SU-DHL-6 (cell line): ENCODE results near the gene MAPK8.

ENCODE experiments used
- H2AFZ ChIP-seq: fragments of 200-600 bp; sonication (generic); 2 replicates; pipeline ENCODE4 v1.6.1; 2014; ENCODE audit warnings: low read depth, mild to moderate bottlenecking, moderate library complexity, mixed read lengths, antibody characterized with exemption, low read length; ENCODE audit not compliant: severe bottlenecking
- H3F3A ChIP-seq: fragments of 200-600 bp; shearing (Covaris generic); 2 replicates; pipeline ENCODE4 v1.6.0; 2016; ENCODE audit warnings: antibody characterized with exemption, mild to moderate bottlenecking; ENCODE audit not compliant: insufficient read depth
- H3K27ac ChIP-seq: fragments of 200-600 bp; sonication (generic); 2 replicates; pipeline ENCODE4 v1.5.1; 2016; ENCODE audit warnings: low read depth, mild to moderate bottlenecking, low read length, moderate library complexity, mixed read lengths
- H3K27me3 ChIP-seq: fragments of 200-600 bp; sonication (generic), shearing (Covaris generic); 2 replicates; pipeline ENCODE4 v1.6.0; 2014; ENCODE audit warnings: mild to moderate bottlenecking, low read length
- H3K36me3 ChIP-seq: fragments of 200-600 bp; sonication (generic); 2 replicates; pipeline ENCODE4 v1.6.1; 2014; ENCODE audit warnings: mild to moderate bottlenecking, low read length, mixed read lengths
- H3K4me2 ChIP-seq: fragments of 300-600, 200-600 bp; shearing (Covaris generic), sonication (generic); 2 replicates; pipeline ENCODE4 v1.6.0; 2014; ENCODE audit warnings: low read length, low read depth, mild to moderate bottlenecking; ENCODE audit not compliant: poor library complexity, severe bottlenecking
- H3K4me3 ChIP-seq: fragments of 200-600 bp; sonication (generic); 2 replicates; pipeline ENCODE4 v1.5.1; 2014; ENCODE audit warnings: antibody characterized with exemption, low read length, mild to moderate bottlenecking, mixed read lengths; ENCODE audit not compliant: insufficient read depth, poor library complexity, severe bottlenecking
- H3K79me2 ChIP-seq: fragments of 200-600 bp; sonication (generic); 2 replicates; pipeline ENCODE4 v1.6.1; 2014; ENCODE audit warnings: mild to moderate bottlenecking, low read length, moderate library complexity; ENCODE audit not compliant: insufficient read depth
- H3K9ac ChIP-seq: fragments of 200-600 bp; sonication (generic); 2 replicates; pipeline ENCODE4 v1.7.0; 2014; ENCODE audit warnings: mild to moderate bottlenecking, low read length
- H3K9me2 ChIP-seq: fragments of 200-600 bp; sonication (generic); replicated peaks from 2 replicates; pipeline ENCODE4 v1.6.1; 2014; ENCODE audit warnings: low read length; ENCODE audit not compliant: insufficient read depth
- H3K9me3 ChIP-seq: fragments of 200-600 bp; sonication (generic); 2 replicates; pipeline ENCODE4 v1.6.1; 2014; ENCODE audit warnings: low read length, mixed read lengths; ENCODE audit not compliant: insufficient read depth
- H4K20me1 ChIP-seq: fragments of 200-600 bp; sonication (generic); 2 replicates; pipeline ENCODE4 v1.6.1; 2014; ENCODE audit warnings: low read depth, mild to moderate bottlenecking, antibody characterized with exemption, low read length, moderate library complexity, mixed read lengths
- EZH2phosphoT487 ChIP-seq: fragments of 200-600 bp; sonication (generic), shearing (Covaris generic); conservative IDR thresholded peaks from 2 replicates; pipeline ENCODE4 v1.6.1; 2018; ENCODE audit warnings: mild to moderate bottlenecking, antibody characterized with exemption, low read length, moderate library complexity, mixed read lengths
- TF ChIP-seq, protein P1 (sequence below): fragments of 200-600 bp; sonication (generic); IDR thresholded peaks from one replicate; pipeline ENCODE4 v1.5.1; 2017; ENCODE audit warnings: antibody characterized with exemption, mild to moderate bottlenecking, low read length, moderate library complexity; ENCODE audit not compliant: insufficient read depth, poor library complexity, severe bottlenecking

MAPK8 gene

DNA sequence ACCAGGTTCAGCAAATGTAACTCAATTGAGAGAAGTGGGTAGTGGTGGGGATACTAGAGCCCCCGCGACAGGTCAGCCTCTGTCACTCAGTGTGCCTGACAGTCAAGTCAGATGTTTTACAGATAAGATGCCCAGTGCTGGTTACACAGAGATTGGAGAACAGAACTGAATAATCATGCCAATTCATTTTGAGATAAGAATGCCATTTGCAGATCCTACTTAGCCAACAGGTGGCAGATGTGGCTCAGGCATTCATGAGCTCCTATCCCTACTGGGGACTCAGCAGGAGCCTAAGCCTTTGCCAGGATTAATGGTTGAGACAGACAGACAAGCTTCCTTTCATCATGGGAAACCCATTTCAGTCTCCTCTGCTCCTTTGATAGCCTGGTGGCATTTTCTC lies 137.8 kb downstream of the MAPK8 start:
- Histone ChIP-seq H3K4me3 (no peak overlapping the region), H4K20me1 (no peaks in the 10 kb centered on the region), H3F3A (no peaks in the 10 kb centered on the region), H3K9me3 (no peaks in the 10 kb centered on the region), H3K9me2 (no peaks in the 10 kb centered on the region), H3K27me3 (no peaks in the 10 kb centered on the region), H3K4me2 (no peak overlapping the region), H3K36me3 (no peaks in the 10 kb centered on the region), H3K9ac (no peak overlapping the region), H2AFZ (no peak overlapping the region), H3K27ac (no peak overlapping the region), H3K79me2 (no peaks in the 10 kb centered on the region)
- TF ChIP-seq EZH2phosphoT487 = no peak
- TF ChIP-seq, protein P1, sequence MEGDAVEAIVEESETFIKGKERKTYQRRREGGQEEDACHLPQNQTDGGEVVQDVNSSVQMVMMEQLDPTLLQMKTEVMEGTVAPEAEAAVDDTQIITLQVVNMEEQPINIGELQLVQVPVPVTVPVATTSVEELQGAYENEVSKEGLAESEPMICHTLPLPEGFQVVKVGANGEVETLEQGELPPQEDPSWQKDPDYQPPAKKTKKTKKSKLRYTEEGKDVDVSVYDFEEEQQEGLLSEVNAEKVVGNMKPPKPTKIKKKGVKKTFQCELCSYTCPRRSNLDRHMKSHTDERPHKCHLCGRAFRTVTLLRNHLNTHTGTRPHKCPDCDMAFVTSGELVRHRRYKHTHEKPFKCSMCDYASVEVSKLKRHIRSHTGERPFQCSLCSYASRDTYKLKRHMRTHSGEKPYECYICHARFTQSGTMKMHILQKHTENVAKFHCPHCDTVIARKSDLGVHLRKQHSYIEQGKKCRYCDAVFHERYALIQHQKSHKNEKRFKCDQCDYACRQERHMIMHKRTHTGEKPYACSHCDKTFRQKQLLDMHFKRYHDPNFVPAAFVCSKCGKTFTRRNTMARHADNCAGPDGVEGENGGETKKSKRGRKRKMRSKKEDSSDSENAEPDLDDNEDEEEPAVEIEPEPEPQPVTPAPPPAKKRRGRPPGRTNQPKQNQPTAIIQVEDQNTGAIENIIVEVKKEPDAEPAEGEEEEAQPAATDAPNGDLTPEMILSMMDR = no peak

DNA sequence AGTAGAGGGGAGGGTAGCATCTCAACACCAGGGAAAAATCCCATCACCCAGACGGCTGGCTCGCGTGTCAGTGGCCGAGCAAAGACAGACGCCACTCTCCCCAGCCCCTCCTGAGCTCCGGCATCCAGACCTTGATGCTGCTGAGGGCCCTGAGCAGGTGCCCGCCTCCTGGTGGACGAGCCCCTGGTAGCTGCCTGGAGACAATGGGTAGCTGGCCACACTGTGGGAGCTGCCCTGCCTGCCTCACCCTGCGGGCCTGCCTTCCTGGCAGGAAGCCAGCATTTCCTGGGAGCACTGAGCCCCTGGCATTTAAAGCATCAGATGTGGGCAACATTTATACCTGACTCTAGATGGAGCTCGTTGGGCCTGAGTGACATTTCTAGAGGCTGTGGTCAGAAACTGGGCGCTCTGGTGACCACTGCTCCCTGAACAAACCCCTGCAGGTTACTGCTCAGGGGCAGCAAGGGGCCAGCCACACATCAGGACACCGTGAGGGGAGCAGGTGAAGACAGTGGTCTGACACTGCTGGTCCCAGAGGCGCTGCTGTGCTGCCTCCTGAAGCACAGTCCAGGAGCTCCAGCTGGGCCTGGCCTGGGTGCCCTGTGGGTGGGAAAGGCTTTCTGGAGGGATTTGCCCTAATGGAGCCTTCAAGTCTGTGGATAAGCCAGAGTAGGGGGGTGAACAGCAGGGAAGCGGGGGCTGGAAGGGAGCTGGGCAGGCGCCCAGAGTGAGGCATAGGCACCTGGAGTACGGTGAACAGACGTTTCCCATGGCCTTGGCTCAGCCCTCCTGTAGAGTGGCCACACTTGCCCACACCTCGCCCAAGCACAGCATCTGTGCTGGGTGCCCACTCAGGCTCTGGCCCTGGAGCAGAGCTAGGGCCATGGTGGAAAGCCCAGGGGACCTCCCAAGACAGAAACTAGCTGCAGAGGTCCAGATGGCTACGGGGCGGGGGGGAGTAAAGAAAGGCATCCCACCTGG lies 138.7 kb downstream of the MAPK8 start:
- Histone ChIP-seq H4K20me1 (no peaks in the 10 kb centered on the region), H3K9me3 (no peaks in the 10 kb centered on the region), H3K36me3 (no peaks in the 10 kb centered on the region), H3K4me3 (no peak overlapping the region), H3K27ac (no peak overlapping the region), H2AFZ (no peak overlapping the region), H3F3A (no peaks in the 10 kb centered on the region), H3K9me2 (no peaks in the 10 kb centered on the region), H3K27me3 (no peaks in the 10 kb centered on the region), H3K79me2 (no peaks in the 10 kb centered on the region), H3K9ac (no peak overlapping the region), H3K4me2 (no peak overlapping the region)
- TF ChIP-seq EZH2phosphoT487 = no peak
- TF ChIP-seq, protein P1 = no peak

DNA sequence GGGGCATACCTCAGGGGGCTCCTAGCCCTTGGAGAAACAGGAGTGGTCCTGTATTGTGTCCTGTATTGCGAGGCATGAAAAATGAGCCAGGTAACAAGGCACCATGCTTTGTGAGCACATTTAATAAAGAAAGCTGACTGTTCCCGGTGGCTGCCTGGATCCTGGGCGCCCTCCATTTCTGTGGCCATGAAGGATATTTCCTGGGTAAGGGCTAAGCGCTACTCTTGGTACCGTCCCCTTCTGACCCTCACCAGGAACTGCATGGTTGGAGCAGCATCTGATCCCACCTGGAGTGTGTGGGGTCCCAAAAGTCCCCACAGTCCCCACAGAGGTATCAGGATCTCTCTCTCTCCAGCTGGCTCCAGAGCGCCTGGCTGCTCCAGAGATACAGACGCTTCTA lies 139.5 kb downstream of the MAPK8 start:
- Histone ChIP-seq H2AFZ (no peak overlapping the region), H3K4me3 (no peak overlapping the region), H3F3A (no peaks in the 10 kb centered on the region), H3K9me3 (no peaks in the 10 kb centered on the region), H3K27me3 (no peaks in the 10 kb centered on the region), H3K27ac (no peak overlapping the region), H3K9ac (no peak overlapping the region), H3K4me2 (no peak overlapping the region), H3K79me2 (no peaks in the 10 kb centered on the region), H3K36me3 (no peaks in the 10 kb centered on the region), H4K20me1 (no peaks in the 10 kb centered on the region), H3K9me2 (no peaks in the 10 kb centered on the region)
- TF ChIP-seq, protein P1 = no peak
- no peak for TF ChIP-seq EZH2phosphoT487
